GM21737 (cell line): ENCODE data around the gene CFC1B.
"Not testable (repeated sequence)": the region's sequence is repeated elsewhere in the genome, so short reads cannot be mapped to it uniquely, and the experiment has no call there.

Experiments used
- ATAC-seq: cut with Tn5 transposase; IDR thresholded peaks from one replicate; pipeline ENCODE4 v1.9.1; 2021; ENCODE audit warnings: mild to moderate bottlenecking, moderate library complexity; ENCODE audit not compliant: unreplicated experiment

Gene CFC1B

GRCh38 chr2:130520992-130521391, at the start of gene CFC1B:
CFC1B (plus strand) TSS chr2:130521222; CDS start chr2:130521485, 263 bp downstream.
- not testable (repeated sequence) for ATAC-seq

- not testable (repeated sequence) for ATAC-seq
These were observed 29.9 kb upstream of the CFC1B start for GRCh38 chr2:130491073-130491472.

GRCh38 chr2:130509228-130509627, 11.8 kb upstream of the CFC1B start, which contains the start of gene POTEI:
POTEI (minus strand) TSS chr2:130509328; CDS start chr2:130509235, 93 bp downstream.
- not testable (repeated sequence) for ATAC-seq

DNA sequence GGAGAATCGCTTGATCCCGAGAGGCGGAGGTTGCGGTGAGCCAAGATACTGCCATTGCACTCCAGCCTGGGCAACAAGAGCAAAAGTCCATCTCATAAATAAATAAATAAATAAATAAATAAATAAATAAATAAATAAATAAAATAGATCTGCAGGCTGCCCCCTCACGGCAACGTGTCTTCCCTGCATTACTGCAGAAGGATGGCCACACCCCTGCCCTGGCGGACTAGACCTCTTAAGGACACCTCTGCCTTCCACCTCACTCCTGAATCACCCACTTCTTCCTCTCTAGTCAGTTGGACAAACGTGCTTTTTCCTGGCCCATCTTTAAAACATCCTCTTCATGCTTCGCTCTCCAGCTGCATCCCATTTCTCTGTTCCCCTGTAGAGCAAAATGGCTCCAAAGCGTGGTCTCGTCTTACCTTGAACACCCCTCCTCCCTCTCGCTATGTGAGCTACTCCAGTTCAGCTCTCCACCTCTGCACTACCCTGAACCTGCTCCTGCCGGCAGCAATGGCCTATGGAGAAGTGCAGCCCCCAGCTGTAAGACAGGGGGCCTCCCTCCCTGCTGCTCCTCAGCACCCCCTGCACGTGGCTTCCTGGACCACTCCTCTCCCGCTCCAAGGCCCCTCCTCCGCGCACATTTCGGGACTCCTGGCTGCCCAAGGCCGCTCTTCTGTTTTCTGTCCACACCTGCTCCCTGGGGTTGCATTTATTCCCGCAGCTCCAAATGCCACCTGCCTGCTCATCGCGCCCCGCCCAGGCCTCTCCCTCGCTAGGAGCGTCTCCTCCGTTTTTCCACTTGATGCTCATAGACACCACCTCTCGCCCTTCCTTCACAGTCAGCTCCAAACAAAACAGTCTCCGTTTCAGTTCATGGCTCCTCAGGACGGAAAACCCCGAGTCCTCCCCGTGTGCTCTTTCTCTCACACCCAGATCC, 9.9 kb upstream of the CFC1B start:
- not testable (repeated sequence) for ATAC-seq

- not testable (repeated sequence) for ATAC-seq
These were observed 9.1 kb upstream of the CFC1B start for GRCh38 chr2:130511747-130512451.

DNA sequence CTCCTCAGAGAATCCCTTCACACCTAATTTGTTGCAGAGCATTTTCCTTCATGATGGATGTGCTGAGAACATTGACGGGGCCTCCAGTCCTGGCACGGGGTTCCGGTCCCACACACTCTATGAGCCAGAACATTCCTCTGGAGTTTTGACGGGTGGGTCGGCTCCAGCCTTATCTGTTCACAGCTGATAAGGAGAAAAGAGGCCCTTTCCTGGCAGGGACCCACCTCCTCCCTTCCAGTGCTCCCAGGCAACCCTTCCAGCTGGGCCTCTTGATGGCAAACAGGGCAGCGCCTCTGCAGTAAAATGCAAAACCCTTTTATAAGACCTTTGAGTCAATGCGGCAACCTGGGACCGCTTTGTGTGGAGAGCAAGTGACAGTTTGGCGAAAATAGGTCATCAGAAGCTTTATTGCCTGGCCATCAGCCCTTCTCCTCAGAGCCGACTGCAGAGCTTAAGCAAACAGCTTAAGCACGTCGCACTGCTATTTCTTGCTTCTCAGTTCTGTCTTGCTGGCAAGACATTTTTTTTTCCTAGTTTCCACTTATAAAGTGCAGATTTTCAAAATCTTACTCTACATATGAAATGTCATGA, 2.4 kb upstream of the CFC1B start:
- not testable (repeated sequence) for ATAC-seq

- ATAC-seq = not testable (repeated sequence)
These were observed 1.4 kb downstream of the CFC1B start for GRCh38 chr2:130522390-130522789.

DNA sequence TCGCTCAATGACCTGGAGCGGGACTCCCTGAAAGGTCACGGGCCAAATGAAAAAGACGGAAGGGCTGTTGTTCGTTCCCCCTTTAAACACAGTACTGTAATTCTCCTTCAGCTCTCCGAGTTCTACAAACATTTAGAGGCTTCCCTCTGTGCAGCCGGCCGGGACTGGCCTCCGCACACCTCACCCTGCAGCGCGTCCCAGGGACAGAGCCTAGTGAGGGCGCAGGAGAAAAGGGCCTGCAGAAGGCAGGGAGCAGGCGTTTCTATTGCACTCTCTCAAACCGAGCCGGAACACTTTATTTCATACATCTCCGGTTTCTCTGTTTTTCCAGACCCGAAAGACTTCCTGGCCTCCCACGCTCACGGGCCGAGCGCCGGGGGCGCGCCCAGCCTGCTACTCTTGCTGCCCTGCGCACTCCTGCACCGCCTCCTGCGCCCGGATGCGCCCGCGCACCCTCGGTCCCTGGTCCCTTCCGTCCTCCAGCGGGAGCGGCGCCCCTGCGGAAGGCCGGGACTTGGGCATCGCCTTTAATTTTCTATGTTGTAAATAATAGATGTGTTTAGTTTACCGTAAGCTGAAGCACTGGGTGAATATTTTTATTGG, 6.4 kb downstream of the CFC1B start:
- not testable (repeated sequence) for ATAC-seq

DNA sequence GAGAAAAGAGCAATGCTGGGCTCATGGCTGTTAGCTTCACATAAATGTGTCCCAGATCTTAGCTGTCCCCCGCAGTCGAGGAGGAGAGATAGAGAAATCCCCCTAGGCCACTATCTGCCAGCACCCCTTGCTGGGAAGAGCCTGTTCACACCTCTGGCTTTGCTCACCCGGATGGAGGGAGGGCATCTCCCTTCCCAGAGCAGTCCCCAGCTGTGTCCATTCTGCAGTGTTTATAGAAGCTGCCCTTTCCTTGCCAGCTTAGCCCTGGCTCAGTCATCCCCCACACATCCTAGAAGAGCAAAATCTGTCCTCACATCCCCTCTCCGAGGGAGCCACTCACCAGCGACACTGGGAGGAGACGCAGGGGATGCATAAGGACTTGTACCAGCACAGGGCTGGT, 8.5 kb downstream of the CFC1B start:
- ATAC-seq = not testable (repeated sequence)

DNA sequence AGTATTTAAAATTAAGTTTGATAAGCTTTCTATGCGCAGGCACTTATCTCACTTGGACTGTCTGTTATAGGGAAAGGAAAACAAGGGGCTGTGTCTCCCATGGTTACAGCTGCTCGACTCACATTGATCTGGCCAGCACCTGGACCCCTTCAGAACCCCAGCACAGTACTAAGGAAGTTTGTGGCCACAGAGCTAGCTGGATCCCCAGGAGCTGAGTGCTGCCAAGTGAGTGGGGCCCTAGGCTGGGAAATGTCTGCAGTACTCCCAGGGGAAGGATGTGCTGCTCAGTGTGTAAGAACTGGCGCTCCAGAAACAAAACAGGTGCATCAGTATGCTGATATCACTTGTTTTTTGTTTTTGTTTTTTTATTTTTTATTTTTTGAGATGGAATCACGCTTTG, 9.2 kb downstream of the CFC1B start:
- not testable (repeated sequence) for ATAC-seq

- peak; percentile 87 for ATAC-seq
These were observed 10.2 kb downstream of the CFC1B start for GRCh38 chr2:130531225-130531624.

GRCh38 chr2:130531672-130532071, 10.7 kb downstream of the CFC1B start:
- not testable (repeated sequence) for ATAC-seq

GRCh38 chr2:130536654-130537053, 15.6 kb downstream of the CFC1B start:
- not testable (repeated sequence) for ATAC-seq

DNA sequence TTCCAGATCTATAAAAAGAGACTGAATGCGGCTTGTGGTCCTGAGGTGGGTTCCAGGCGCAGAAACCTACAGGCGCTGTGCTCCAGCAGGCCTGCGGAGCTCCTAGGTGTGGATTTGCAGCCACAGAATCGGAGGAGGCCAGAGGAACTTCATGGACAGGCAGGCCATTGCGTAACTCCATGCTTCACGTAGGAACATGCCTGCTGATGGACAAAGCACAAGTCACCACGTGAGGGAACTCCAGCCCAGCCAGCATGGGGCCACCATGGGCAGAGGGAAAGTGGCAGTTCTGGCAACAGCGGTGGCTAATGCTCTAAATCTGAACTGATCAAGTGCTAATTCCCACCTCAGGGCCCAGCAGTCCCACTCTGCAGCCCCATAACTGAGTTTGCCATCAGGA, 17.2 kb downstream of the CFC1B start:
- ATAC-seq = not testable (repeated sequence)

DNA sequence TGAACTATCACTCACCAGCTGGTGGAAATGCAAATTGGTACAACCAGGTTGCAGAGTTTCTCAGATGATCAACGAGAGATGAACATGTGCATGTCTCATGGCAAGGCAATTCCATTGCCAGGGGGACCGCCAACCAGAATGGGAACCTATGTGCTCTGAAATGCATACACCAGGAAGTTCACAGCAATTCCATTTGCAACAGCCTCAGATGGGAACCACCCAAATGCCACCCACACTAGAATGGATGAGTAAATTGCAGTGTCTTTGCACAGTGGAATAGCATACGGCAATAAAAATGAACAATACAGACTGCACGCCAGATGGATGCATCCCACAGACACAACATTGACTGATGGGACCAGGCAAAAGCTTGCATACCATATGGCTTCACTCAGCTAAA, 21.8 kb downstream of the CFC1B start:
- ATAC-seq = not testable (repeated sequence)

DNA sequence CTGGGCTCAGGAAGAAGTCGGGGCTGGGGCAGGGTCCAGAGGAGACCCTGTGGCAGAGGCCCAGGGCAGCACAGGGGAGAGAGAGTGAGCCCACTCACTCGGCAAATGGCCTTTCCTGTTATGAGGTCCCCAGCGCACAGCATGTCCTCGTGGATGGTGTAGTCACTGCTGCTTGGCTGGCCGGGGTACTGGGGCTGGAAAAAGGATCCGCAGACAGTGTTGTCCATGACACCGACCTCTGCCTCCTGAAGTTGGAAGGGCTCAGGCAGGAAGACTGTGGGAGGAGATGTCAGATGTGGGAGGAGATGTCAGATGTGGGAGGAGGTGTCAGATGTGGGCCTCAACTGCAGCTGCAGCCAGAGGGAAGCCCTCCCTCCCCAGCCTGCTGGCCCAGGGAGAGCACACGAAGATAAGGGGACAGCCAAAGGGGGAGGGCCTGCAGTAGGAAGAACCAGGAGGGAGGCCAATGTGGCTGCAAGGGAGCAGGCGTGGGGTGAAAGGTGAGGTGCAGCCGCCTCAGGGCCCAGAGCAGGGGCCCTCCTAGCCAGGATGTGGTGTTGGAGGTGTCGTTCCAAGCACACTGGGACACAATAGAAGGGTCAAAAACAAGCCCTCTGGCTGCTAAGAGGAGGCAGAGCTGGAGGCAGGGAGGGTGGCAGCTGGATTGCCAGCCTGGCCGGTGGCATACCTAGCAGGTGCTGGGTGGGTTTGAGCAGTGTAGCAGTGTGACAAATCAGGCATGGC, 22.9 kb downstream of the CFC1B start:
- ATAC-seq = not testable (repeated sequence)

DNA sequence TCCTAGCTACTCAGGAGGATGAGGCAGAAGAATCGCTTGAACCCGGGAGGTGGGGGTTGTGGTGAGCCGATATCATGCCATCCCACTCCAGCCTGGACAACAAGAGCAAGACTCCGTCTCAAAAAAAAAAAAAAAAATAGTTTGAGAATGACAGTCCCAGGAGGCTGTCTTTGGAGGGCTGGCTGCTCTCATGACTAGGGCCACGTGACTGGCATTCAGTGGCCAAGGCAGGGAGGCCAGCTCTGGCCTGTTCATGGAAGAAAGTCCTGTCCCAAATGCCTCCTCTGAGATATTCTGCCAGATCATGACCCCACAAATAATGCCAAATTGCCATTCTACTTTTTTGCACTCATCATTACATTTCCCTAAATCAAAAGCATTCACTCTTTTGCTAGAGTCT, 24.0 kb downstream of the CFC1B start:
- not testable (repeated sequence) for ATAC-seq

- not testable (repeated sequence) for ATAC-seq
These were observed 27.4 kb downstream of the CFC1B start for GRCh38 chr2:130548418-130548817.

DNA sequence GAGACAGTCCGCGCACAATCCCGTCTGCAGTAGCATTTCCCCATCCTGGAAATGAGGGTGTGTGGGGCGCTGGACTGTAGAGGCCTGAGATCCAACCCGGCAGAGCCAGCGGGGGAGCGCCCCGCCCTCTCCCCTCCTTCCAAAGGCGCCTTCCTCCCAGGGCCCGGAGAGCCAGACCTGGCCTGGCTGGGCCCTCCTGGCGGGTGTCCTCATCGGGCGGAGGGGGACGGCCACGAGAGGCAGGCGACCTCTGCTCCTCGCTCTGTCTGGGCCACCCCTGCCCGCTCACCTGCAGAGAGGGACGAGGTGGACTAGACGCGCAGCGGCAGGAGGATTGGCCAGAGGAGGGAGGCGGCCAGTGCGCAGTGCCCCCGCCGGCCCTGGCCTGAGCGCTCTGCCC, 28.5 kb downstream of the CFC1B start:
- ATAC-seq = not testable (repeated sequence)

DNA sequence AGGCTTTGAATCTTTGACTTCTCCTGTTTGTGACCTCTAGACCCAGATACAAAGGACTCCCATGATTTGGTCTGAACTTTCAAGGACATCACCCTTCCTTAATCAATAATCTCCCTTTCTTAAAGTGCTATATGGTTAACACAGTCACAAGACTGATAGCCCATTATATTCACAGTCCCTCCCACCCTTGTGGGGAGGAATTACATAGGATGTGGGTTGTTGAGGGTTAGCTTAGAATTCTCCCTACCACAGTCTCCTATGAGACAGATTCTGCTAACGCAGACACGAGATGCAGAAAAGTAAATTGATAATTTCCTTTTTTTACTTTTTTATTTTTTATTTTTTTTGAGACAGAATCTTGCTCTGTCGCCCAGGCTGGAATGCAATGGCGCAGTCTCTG, 33.2 kb downstream of the CFC1B start:
- ATAC-seq = not testable (repeated sequence)
